Body of pancreas (tissue), 4 donors: ENCODE data around the gene CHST3. TPM values are rescaled to one million over a fixed set of nuclear protein-coding genes. Genes with fewer than 3 reads are reported as not detected.

Experiments
- ATAC-seq: fragments of 150-250 bp; one replicate; pipeline ENCODE4 v1.9.1; 2016
- DNase-seq, 4 donors: peaks; one replicate each; pipeline ENCODE4 v3.0.0-alpha.2; 2019
- H3K27ac ChIP-seq, 4 donors: fragments of 200-600 bp; sonication (generic); 1 replicate in 3 of 4; 2 replicates in 1 of 4; pipeline versions ENCODE4 v1.5.1 to v1.6.1; 2016 to 2019; ENCODE audit warnings: mild to moderate bottlenecking in 1 of 4, mixed read lengths in 1 of 4, moderate library complexity in 1 of 4
- H3K27me3 ChIP-seq, 2 donors: fragments of 200-600 bp; sonication (generic); one replicate each; pipeline ENCODE4 v1.6.0; 2016; ENCODE audit warnings: mild to moderate bottlenecking in 1 of 2
- H3K36me3 ChIP-seq, 2 donors: fragments of 200-600 bp; sonication (generic); replicated peaks in 1 of 2; 2 replicates each; pipeline ENCODE4 v1.5.1; 2016; ENCODE audit warnings: low read depth in 2 of 2; ENCODE audit not compliant: insufficient read depth in 1 of 2
- H3K4me1 ChIP-seq: fragments of 200-600 bp; sonication (generic); one replicate; pipeline ENCODE4 v1.6.0; 2016
- H3K4me3 ChIP-seq, 2 donors: fragments of 200-600 bp; sonication (generic); 1 replicate in 1 of 2; 2 replicates in 1 of 2; pipeline ENCODE4 v1.5.1; 2016 to 2019
- H3K9me3 ChIP-seq, 3 donors: fragments of 200-600 bp; sonication (generic); 1 replicate in 2 of 3; 2 replicates in 1 of 3; pipeline ENCODE4 v1.5.1; 2016
- CTCF ChIP-seq, 7 experiments: fragments of 450-650 bp in 4 of 7; fragments of 200-600 bp in 3 of 7; sonication (generic) in 3 of 7; IDR thresholded peaks; one replicate each; pipeline ENCODE4 v1.5.1; 2016 to 2019; ENCODE audit warnings: antibody characterized with exemption in 7 of 7
- POLR2A ChIP-seq, 3 donors: fragments of 450-650 bp; IDR thresholded peaks; one replicate each; pipeline ENCODE4 v1.6.1; 2016; ENCODE audit warnings: antibody characterized with exemption in 3 of 3, mild to moderate bottlenecking in 2 of 3
- WGBS, 2 donors: methylation state at CpG; one replicate each; pipeline ENCODE4 v1.1.5; 2017; 5-methylcytosine and 5-hydroxymethylcytosine counted together
- intact Hi-C: fragments of 100-400 bp; cut with DNase I; formaldehyde crosslinking; loops from one replicate; pipeline ENCODE4 v1.15.1; 2023
- total RNA-seq, 2 donors: library from RNA; depleted of rRNA; stranded (reverse); fragments of >200 nt; gene quantifications; one replicate each; pipeline ENCODE4 v1.1.0, GENCODE V29; 2016

The CHST3 gene
- total RNA-seq, 2 donors from 2014 or later, result 8.6 to 19.4 TPM

DNA sequence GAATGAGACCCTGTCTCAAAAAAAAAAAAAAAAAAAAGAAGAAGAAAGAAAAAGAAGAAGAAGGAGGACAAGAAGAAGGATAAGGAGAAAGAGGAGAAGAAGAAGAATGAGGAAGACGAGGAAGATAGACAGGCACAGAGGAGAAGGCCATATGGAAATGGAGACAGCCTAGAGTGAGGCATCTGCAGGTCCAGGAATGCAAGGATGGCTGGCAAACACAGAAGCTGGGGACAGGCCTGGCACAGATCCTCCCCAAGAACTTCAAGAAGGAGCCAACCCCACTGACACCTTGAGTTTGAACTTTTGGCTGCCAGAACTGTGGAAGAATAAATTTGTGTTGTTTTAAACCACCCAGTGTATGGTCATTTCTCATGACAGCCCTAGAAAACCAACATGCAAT, 85.3 kb downstream of the CHST3 start:
- WGBS, 2 donors, result 67 to 71% methylated on average over 1 of the region's 1 CpG
- intact Hi-C loops, result loop anchor here (10.0 kb wide), 1 partner anchor 295 kb away; no protein-coding TSS in a partner anchor
- H3K27ac ChIP-seq, result no peak overlapping the region

DNA sequence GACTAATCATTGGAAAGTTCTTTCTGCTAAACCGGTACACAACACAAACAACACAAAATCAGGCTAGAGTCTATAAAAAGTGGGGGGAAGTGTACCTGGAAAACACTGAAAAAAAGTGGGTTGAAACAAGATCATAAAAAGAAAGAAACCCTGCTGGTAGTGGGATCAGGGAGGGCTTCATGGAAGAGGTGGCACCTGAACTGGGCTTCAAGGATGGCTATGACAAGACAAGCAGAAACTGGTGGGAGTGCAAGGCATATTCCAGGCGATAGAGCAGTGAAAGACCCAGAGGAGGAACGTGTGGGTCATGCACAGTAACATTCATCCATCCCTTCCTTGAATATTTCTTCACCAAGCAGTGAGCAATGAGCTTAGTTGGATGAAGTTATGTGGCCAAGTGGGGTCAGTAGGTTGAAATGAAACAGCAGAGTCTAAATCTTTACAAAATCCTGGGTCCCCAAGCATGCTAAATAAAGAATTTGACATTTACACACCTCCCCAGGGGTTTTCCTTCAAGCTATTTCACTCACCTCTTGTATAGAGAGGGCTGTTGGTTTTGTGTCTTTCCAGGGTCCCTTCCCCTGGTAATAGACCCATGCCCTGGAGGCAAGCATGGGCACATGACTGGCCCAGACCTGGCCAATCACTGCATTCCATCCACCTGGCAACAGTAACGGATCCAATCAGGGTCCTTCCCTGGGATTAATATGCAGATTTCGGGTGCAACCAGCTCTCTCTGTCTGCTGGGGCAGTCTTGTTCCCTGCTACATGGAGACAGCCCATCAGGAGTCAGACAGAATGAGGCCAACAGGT, 86.0 kb downstream of the CHST3 start:
- TF ChIP-seq POLR2A (IDR thresholded peaks at IDR 0.05) (no peak), CTCF (IDR thresholded peaks at IDR 0.05) (no peak)
- WGBS, 2 donors, result 85 to 91% methylated on average over 5 of the region's 5 CpGs
- H3K27ac ChIP-seq, result no peak overlapping the region
- H3K9me3 ChIP-seq, result no peaks in the 10 kb centered on the region
- intact Hi-C loops, result loop anchor here (5.0 to 10.0 kb wide), 2 partner anchors 148 to 295 kb away; no protein-coding TSS in a partner anchor
- ATAC-seq, result no peak
- H3K36me3 ChIP-seq, result no peaks in the 10 kb centered on the region
- no peaks in the 10 kb centered on the region for H3K27me3 ChIP-seq
- H3K4me3 ChIP-seq, result no peak overlapping the region
- H3K4me1 ChIP-seq, result no peaks in the 10 kb centered on the region
- no peak for DNase-seq

More for the DNA sequence above, 85.3 kb downstream of the CHST3 start:
- TF ChIP-seq CTCF (IDR thresholded peaks at IDR 0.05) (no peak), POLR2A (IDR thresholded peaks at IDR 0.05) (no peak)
- H3K36me3 ChIP-seq, result no peaks in the 10 kb centered on the region
- no peaks in the 10 kb centered on the region for H3K9me3 ChIP-seq
- no peaks in the 10 kb centered on the region for H3K27me3 ChIP-seq
- H3K4me1 ChIP-seq, result no peaks in the 10 kb centered on the region
- no peak overlapping the region for H3K4me3 ChIP-seq
- DNase-seq, result no peak
- ATAC-seq, result no peak

DNA sequence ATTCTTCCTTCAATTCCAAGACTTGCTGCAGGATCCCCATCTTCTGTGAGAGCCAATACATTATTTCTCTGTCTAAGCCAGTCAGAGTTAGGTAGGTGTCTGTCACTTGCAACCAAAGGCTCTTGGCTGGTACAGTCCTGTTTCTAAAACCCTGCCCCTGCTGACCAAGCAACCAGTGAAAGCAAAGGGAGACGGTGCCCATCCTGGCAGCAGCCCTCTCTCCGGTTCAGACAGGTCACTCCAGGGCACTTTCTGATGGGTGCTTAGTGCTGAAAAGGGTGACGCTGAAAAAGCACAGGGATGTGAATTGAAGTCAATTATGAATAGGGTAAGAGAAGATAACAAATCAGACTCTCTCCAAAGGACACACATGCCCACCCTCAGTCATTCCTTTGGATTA, 86.7 kb downstream of the CHST3 start:
- Histone ChIP-seq H3K9me3 (no peaks in the 10 kb centered on the region), H3K27me3 (no peaks in the 10 kb centered on the region), H3K27ac (no peak overlapping the region), H3K4me1 (peaks cover 5% of the 10 kb centered on the region), H3K36me3 (no peaks in the 10 kb centered on the region), H3K4me3 (no peak overlapping the region)
- no peak for DNase-seq
- ATAC-seq, result no peak
- no peak for TF ChIP-seq POLR2A (IDR thresholded peaks at IDR 0.05)
- no peak for TF ChIP-seq CTCF (IDR thresholded peaks at IDR 0.05)
- intact Hi-C loops, result loop anchor here (5.0 kb wide), 1 partner anchor 149 kb away; no protein-coding TSS in a partner anchor
- WGBS, 2 donors, result 51 to 96% methylated on average over 3 of the region's 3 CpGs

DNA sequence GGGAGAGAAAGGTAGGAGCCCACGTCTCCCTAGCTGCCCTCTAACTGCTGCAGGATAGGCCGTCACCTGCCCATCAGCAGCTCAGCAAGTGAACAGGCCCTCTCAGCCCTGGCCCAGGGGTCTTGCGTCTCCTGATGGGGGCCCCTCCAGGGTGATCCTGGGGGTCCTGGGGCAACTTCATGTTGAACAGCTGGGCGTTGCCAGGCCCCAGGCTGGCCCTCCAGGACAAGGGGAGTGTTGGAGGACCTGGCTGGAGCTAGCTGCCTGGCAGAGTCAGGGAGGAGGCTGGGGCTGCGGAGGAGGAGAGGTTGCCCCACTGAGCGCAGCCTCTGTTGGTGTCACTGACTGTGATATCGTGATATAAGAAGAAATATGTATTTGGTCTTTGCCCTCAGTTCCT, 89.5 kb downstream of the CHST3 start:
- H3K4me3 ChIP-seq, result no peak overlapping the region
- ATAC-seq, result no peak
- H3K27ac ChIP-seq, result no peak overlapping the region
- no peaks in the 10 kb centered on the region for H3K9me3 ChIP-seq
- no peaks in the 10 kb centered on the region for H3K27me3 ChIP-seq
- peaks cover 26% of the 10 kb centered on the region for H3K4me1 ChIP-seq
- intact Hi-C loops, result loop anchor here (5.0 kb wide), 1 partner anchor 151 kb away; no protein-coding TSS in a partner anchor
- no peak for DNase-seq
- no peak for TF ChIP-seq POLR2A (IDR thresholded peaks at IDR 0.05)
- no peak for TF ChIP-seq CTCF (IDR thresholded peaks at IDR 0.05)
- WGBS, 2 donors, result 87 to 94% methylated on average over 6 to 7 of the region's 7 CpGs
- no peaks in the 10 kb centered on the region for H3K36me3 ChIP-seq
